Measurements from ENCODE around the gene SPART. TPM values are rescaled to one million over a fixed set of nuclear protein-coding genes. Genes with fewer than 3 reads are reported as not detected.

SPART gene
- total RNA-seq, 1 experiment from 2014 or later = 60.6 TPM

DNA sequence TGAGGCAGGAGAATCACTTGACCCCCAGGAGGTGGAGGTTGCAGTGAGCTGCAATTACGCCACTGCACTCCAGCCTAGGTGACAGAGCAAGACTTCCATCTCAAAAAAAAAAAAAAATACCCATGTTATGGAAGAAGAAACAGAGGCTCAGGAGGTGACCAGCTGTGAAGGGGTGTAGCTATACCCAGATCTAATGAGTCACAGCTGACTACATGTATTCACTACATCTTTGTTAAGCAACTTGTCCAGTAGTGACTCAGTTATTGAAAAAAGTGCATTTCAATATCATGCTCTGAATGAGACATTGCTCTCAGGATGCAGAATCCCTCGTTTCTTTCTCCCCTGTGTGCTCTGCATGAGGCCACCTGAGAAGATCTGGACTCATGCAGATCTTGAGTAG, 16.1 kb upstream of the SPART start:
- Histone ChIP-seq H2BK20ac (ENCODE audit: low read depth, low read length, poor library complexity, severe bottlenecking) (no peak overlapping the region), H3K4me1 (ENCODE audit: insufficient read depth, low read length) (no peaks in the 10 kb centered on the region), H2AK5ac (ENCODE audit: insufficient read length, low read length) (no peak overlapping the region), H3K9me3 (ENCODE audit: control insufficient read depth, low read depth, low read length) (no peaks in the 10 kb centered on the region), H3T11ph (ENCODE audit: low read length) (no peak overlapping the region), H4K91ac (ENCODE audit: insufficient read length, low read depth, low read length) (no peak overlapping the region), H3K23ac (ENCODE audit: insufficient read length, low read depth, low read length) (no peak overlapping the region), H2BK15ac (ENCODE audit: low read depth, low read length) (no peak overlapping the region), H3K4me2 (ENCODE audit: insufficient read depth, insufficient read length, low read length) (no peak overlapping the region), H3K9ac (ENCODE audit: extremely low read depth, insufficient read length, low read length) (no peak overlapping the region), H4K5ac (ENCODE audit: insufficient read length, low read depth, low read length) (no peak overlapping the region), H4K8ac (replicated peaks; ENCODE audit: insufficient read length, low read depth, low read length) (no peak overlapping the region), H2BK120ac (ENCODE audit: low read depth, low read length, poor library complexity, severe bottlenecking) (no peak overlapping the region), H3K23me2 (ENCODE audit: insufficient read length, low read depth, low read length, poor library complexity, severe bottlenecking) (no peaks in the 10 kb centered on the region), H2BK12ac (ENCODE audit: insufficient read length, low read depth, low read length) (no peak overlapping the region), H3K79me1 (ENCODE audit: insufficient read depth, low read depth, low read length, poor library complexity, severe bottlenecking) (no peaks in the 10 kb centered on the region), H3K79me2 (ENCODE audit: insufficient read depth, low read length) (no peaks in the 10 kb centered on the region), H3K18ac (ENCODE audit: insufficient read length, low read depth, low read length) (no peak overlapping the region), H3K56ac (ENCODE audit: insufficient read length, low read depth, low read length) (no peak overlapping the region), H3K27ac (ENCODE audit: insufficient read length, low read depth, low read length) (no peak overlapping the region), H3K4ac (ENCODE audit: low read depth, low read length) (no peak overlapping the region), H4K20me1 (ENCODE audit: control insufficient read depth, insufficient read depth, insufficient read length) (no peaks in the 10 kb centered on the region), H2AFZ (ENCODE audit: low read length) (no peak overlapping the region), H2BK5ac (ENCODE audit: insufficient read length, low read length) (no peak overlapping the region), H3K14ac (ENCODE audit: insufficient read depth, low read length) (no peak overlapping the region), H3K27me3 (ENCODE audit: insufficient read depth, low read length) (no peaks in the 10 kb centered on the region)
- peaks cover 0 to 16% (median 0%) of the 10 kb centered on the region in 3 experiments; a peak in 3 of 7 replicates for H3K36me3 Mint-ChIP-seq (ENCODE audit: insufficient read depth in 1 of 3, low read depth in 3 of 3)
- no peak for DNase-seq
- H3K4me3 Mint-ChIP-seq = no peak overlapping the region
- no peak overlapping the region for H3K27ac Mint-ChIP-seq
- no peaks in the 10 kb centered on the region for H3K9me3 Mint-ChIP-seq
- peaks cover 4 to 6% of the 10 kb centered on the region in 2 experiments; a peak in 1 of 4 replicates for H3K4me1 Mint-ChIP-seq
- no CpG with 5 or more reads among the region's 2 CpGs for WGBS (ENCODE audit: extremely low coverage, insufficient read length, low lambda C conversion rate)
- TF ChIP-seq, protein P1, sequence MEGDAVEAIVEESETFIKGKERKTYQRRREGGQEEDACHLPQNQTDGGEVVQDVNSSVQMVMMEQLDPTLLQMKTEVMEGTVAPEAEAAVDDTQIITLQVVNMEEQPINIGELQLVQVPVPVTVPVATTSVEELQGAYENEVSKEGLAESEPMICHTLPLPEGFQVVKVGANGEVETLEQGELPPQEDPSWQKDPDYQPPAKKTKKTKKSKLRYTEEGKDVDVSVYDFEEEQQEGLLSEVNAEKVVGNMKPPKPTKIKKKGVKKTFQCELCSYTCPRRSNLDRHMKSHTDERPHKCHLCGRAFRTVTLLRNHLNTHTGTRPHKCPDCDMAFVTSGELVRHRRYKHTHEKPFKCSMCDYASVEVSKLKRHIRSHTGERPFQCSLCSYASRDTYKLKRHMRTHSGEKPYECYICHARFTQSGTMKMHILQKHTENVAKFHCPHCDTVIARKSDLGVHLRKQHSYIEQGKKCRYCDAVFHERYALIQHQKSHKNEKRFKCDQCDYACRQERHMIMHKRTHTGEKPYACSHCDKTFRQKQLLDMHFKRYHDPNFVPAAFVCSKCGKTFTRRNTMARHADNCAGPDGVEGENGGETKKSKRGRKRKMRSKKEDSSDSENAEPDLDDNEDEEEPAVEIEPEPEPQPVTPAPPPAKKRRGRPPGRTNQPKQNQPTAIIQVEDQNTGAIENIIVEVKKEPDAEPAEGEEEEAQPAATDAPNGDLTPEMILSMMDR (conservative IDR thresholded peaks at IDR 0.05) = no peak
- H3K27me3 Mint-ChIP-seq (ENCODE audit: low read depth) = no peaks in the 10 kb centered on the region

Data from H9 (cell line).